Measurements from ENCODE around the gene TGOLN2. TPM values are rescaled to one million over a fixed set of nuclear protein-coding genes. Genes with fewer than 3 reads are reported as not detected.

Gene TGOLN2
- total and polyA plus RNA-seq, 2 donors (not counting 3 experiments of a cell fraction or from before 2014, with no cell fraction given), result 112 to 140 TPM

DNA sequence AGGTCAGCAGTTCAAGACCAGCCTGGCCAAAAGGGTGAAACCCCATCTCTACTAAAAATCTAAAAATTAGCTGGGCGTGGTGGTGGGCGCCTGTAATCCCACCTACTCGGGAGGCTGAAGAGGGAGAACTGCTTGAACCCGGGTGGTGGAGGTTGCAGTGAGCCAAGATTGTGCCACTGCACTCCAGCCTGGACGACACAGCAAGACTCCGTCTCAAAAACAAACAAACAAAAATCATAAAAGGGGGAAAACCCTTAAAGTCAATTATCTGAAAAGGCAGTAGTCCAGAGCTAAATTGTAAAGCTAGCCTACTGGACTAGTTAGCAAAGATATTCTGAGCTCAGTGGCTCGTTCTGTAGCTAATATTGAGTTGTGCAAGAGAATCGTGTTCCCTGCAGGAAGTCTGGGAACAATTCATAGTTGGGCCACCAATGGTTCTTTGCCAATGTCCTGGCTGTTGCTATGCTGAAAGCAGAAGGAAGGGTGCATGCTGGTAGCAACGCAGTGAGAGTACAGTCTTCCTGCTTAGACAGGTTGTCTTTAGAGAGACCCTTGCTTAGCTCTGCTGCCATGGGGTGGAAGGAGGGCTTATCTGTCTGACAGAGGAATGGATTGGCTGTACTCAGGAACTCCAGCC lies 4.3 kb downstream of the TGOLN2 start:
- intact Hi-C loops (cut with micrococcal nuclease), result no loop called here
- no peak overlapping the region for H3K4me3 ChIP-seq (replicated peaks in 1 of 3; ENCODE audit: insufficient read depth in 1 of 3, low read depth in 1 of 3, low read length in 3 of 3)
- TF ChIP-seq GATA2 (IDR thresholded peaks at IDR 0.05; ENCODE audit: insufficient read depth, insufficient read length, low read depth, low read length) (no peak), EZH2 (IDR thresholded peaks at IDR 0.05; ENCODE audit: borderline replicate concordance, low read depth, low read length, severe bottlenecking) (no peak), JUN (IDR thresholded peaks at IDR 0.05; ENCODE audit: borderline replicate concordance, insufficient read depth, insufficient read length, low read depth) (no peak), POLR2A (IDR thresholded peaks at IDR 0.05; ENCODE audit: low read depth, low read length) (no peak), MYC (IDR thresholded peaks at IDR 0.05; ENCODE audit: low read depth, low read length) (no peak), FOS (IDR thresholded peaks at IDR 0.05; ENCODE audit: borderline replicate concordance, insufficient read depth, low read length) (no peak), POLR2AphosphoS5 (IDR thresholded peaks at IDR 0.05; ENCODE audit: insufficient read depth, low read depth, low read length) (no peak)
- TF ChIP-seq, protein P1, sequence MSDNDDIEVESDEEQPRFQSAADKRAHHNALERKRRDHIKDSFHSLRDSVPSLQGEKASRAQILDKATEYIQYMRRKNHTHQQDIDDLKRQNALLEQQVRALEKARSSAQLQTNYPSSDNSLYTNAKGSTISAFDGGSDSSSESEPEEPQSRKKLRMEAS (IDR thresholded peaks at IDR 0.05; ENCODE audit: insufficient read depth, insufficient read length), result no peak
- TF ChIP-seq, protein P2, sequence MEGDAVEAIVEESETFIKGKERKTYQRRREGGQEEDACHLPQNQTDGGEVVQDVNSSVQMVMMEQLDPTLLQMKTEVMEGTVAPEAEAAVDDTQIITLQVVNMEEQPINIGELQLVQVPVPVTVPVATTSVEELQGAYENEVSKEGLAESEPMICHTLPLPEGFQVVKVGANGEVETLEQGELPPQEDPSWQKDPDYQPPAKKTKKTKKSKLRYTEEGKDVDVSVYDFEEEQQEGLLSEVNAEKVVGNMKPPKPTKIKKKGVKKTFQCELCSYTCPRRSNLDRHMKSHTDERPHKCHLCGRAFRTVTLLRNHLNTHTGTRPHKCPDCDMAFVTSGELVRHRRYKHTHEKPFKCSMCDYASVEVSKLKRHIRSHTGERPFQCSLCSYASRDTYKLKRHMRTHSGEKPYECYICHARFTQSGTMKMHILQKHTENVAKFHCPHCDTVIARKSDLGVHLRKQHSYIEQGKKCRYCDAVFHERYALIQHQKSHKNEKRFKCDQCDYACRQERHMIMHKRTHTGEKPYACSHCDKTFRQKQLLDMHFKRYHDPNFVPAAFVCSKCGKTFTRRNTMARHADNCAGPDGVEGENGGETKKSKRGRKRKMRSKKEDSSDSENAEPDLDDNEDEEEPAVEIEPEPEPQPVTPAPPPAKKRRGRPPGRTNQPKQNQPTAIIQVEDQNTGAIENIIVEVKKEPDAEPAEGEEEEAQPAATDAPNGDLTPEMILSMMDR (IDR thresholded peaks at IDR 0.05; ENCODE audit: extremely low read depth in 1 of 2, insufficient read depth in 1 of 2, low read depth in 1 of 2, low read length in 2 of 2), result no peak
- no TSS peak for BruUV-seq (replicated peaks)
- no peak overlapping the region for H3K9ac ChIP-seq (replicated peaks; ENCODE audit: extremely low read depth, insufficient read depth, low read length)
- FAIRE-seq (no peak), DNase-seq (ENCODE audit: low read depth, low spot score) (no peak)
- no peak overlapping the region for H3K4me2 ChIP-seq (ENCODE audit: insufficient read depth, low read length)
- H3K27ac ChIP-seq (ENCODE audit: insufficient read depth, low read depth, low read length), result no peak overlapping the region
- peaks cover 25% of the 10 kb centered on the region for H3K4me1 ChIP-seq (ENCODE audit: control insufficient read depth, extremely low read depth, insufficient read depth, low read length)
- POLR2A ChIA-PET, result no interaction called here
- H3K79me2 ChIP-seq (ENCODE audit: control insufficient read depth, insufficient read depth, low read length), result peaks cover 80% of the 10 kb centered on the region
- peaks cover 25 to 30% of the 10 kb centered on the region in 2 experiments for H3K36me3 ChIP-seq (ENCODE audit: control insufficient read depth in 2 of 2, extremely low read depth in 1 of 2, insufficient read depth in 2 of 2, low read length in 2 of 2)
- peaks cover 9% of the 10 kb centered on the region for H4K20me1 ChIP-seq (replicated peaks; ENCODE audit: control insufficient read depth, extremely low read depth, insufficient read depth, low read length)
- H3K9me3 ChIP-seq (replicated peaks; ENCODE audit: control insufficient read depth, insufficient read depth, low read length), result no peaks in the 10 kb centered on the region
- no peak overlapping the region for H2AFZ ChIP-seq (ENCODE audit: low read depth, low read length)
- CTCF ChIA-PET, result interaction anchor here (0.8 to 1.2 kb wide), 2 partner anchors 13 to 229 kb away, joined by 3 to 5 read pairs; no protein-coding TSS in a partner anchor
- no peaks in the 10 kb centered on the region for H3K27me3 ChIP-seq (ENCODE audit: control insufficient read depth in 2 of 2, insufficient read depth in 2 of 2, low read length in 2 of 2)
- no peaks in the 10 kb centered on the region for H3K9me1 ChIP-seq (replicated peaks; ENCODE audit: control insufficient read depth, extremely low read depth, insufficient read depth, low read length)
- dilution Hi-C loops (cut with MboI; ENCODE audit: extremely low pct_ligation_motif_present, low sequenced_read_pairs), result no loop called here

Measured in endothelial cell of umbilical vein (primary cell).